ENCODE data around the gene RAI1. TPM values are rescaled to one million over a fixed set of nuclear protein-coding genes. Genes with fewer than 3 reads are reported as not detected.

RAI1 gene
- total RNA-seq, 1 experiment from 2014 or later = 86.3 TPM

- Histone ChIP-seq H3K4me2 (no peak overlapping the region), H3K27ac (no peak overlapping the region), H3K4me1 (replicated peaks; ENCODE audit: insufficient read depth) (peaks cover 42% of the 10 kb centered on the region), H4K20me1 (ENCODE audit: insufficient read depth) (peaks cover 89% of the 10 kb centered on the region), H3K79me2 (ENCODE audit: low read depth) (peaks cover 49% of the 10 kb centered on the region), H3K4me3 (no peak overlapping the region), H3K9me3 (ENCODE audit: insufficient read depth, low read depth) (no peaks in the 10 kb centered on the region), H3K27me3 (ENCODE audit: insufficient read depth, low read depth) (no peaks in the 10 kb centered on the region), H3K9me2 (ENCODE audit: insufficient read depth) (no peaks in the 10 kb centered on the region), H2AFZ (no peak overlapping the region), H3K36me3 (ENCODE audit: low read depth) (peaks cover 40% of the 10 kb centered on the region), H3F3A (ENCODE audit: insufficient read depth, low read depth) (peaks cover 81% of the 10 kb centered on the region)
- ChIA-PET CTCF (interaction anchor here (0.6 kb wide), 1 partner anchor 47 kb away, joined by 10 read pairs; no protein-coding TSS in a partner anchor), POLR2A (ENCODE audit: unreplicated experiment) (no interaction called here)
- TF ChIP-seq CTCF (conservative IDR thresholded peaks at IDR 0.05) (no peak), EZH2 (IDR thresholded peaks at IDR 0.05; ENCODE audit: low read depth) (no peak)
- no peak for DNase-seq
- BruUV-seq (replicated peaks) = no TSS peak
- intact Hi-C loops (cut with micrococcal nuclease; ENCODE audit: unreplicated experiment) = no loop called here
These were observed 135.7 kb downstream of the RAI1 start for GRCh38 chr17:17816831-17817551.

- Histone ChIP-seq H3F3A (ENCODE audit: insufficient read depth, low read depth) (peaks cover 81% of the 10 kb centered on the region; the same call in 1 of the 2 replicates), H3K9me3 (ENCODE audit: insufficient read depth, low read depth) (no peaks in the 10 kb centered on the region), H3K4me1 (replicated peaks; ENCODE audit: insufficient read depth) (peaks cover 45% of the 10 kb centered on the region), H3K79me2 (ENCODE audit: low read depth) (peaks cover 55% of the 10 kb centered on the region), H4K20me1 (ENCODE audit: insufficient read depth) (peaks cover 89% of the 10 kb centered on the region), H3K4me3 (no peak overlapping the region), H3K4me2 (no peak overlapping the region), H3K27me3 (ENCODE audit: insufficient read depth, low read depth) (no peaks in the 10 kb centered on the region), H3K27ac (no peak overlapping the region), H3K9me2 (ENCODE audit: insufficient read depth) (no peaks in the 10 kb centered on the region), H3K36me3 (ENCODE audit: low read depth) (peaks cover 41% of the 10 kb centered on the region), H2AFZ (no peak overlapping the region)
- no TSS peak for BruUV-seq (replicated peaks)
- TF ChIP-seq EZH2 (IDR thresholded peaks at IDR 0.05; ENCODE audit: low read depth) (no peak), CTCF (conservative IDR thresholded peaks at IDR 0.05) (no peak)
- intact Hi-C loops (cut with micrococcal nuclease; ENCODE audit: unreplicated experiment) = no loop called here
- CTCF ChIA-PET = no interaction called here
- POLR2A ChIA-PET (ENCODE audit: unreplicated experiment) = interaction anchor here (0.5 to 0.7 kb wide), 3 partner anchors 12 to 1367 kb away, joined by 3 to 5 read pairs (median 4); no protein-coding TSS in a partner anchor
- DNase-seq = no peak
These were observed 136.3 kb downstream of the RAI1 start for GRCh38 chr17:17817552-17817947.

- Histone ChIP-seq H3K4me2 (no peak overlapping the region), H4K20me1 (ENCODE audit: insufficient read depth) (peaks cover 88% of the 10 kb centered on the region), H3K4me1 (replicated peaks; ENCODE audit: insufficient read depth) (peaks cover 51% of the 10 kb centered on the region), H3K9me2 (ENCODE audit: insufficient read depth) (no peaks in the 10 kb centered on the region), H3K4me3 (no peak overlapping the region), H3K36me3 (ENCODE audit: low read depth) (peaks cover 47% of the 10 kb centered on the region), H2AFZ (no peak overlapping the region), H3K79me2 (ENCODE audit: low read depth) (peaks cover 60% of the 10 kb centered on the region), H3K27ac (no peak overlapping the region), H3K27me3 (ENCODE audit: insufficient read depth, low read depth) (no peaks in the 10 kb centered on the region), H3F3A (ENCODE audit: insufficient read depth, low read depth) (peaks cover 77% of the 10 kb centered on the region; the same call in 1 of the 2 replicates), H3K9me3 (ENCODE audit: insufficient read depth, low read depth) (no peaks in the 10 kb centered on the region)
- BruUV-seq (replicated peaks) = no TSS peak
- TF ChIP-seq CTCF (conservative IDR thresholded peaks at IDR 0.05) = no peak
- TF ChIP-seq EZH2 (IDR thresholded peaks at IDR 0.05; ENCODE audit: low read depth) = no peak
- ChIA-PET POLR2A (ENCODE audit: unreplicated experiment) (interaction anchor here (0.5 to 0.7 kb wide), 3 partner anchors 12 to 1367 kb away, joined by 3 to 5 read pairs (median 4); no protein-coding TSS in a partner anchor), CTCF (no interaction called here)
- DNase-seq = no peak
- intact Hi-C loops (cut with micrococcal nuclease; ENCODE audit: unreplicated experiment) = no loop called here
These were observed 136.8 kb downstream of the RAI1 start for GRCh38 chr17:17818088-17818526.

Data from PC-9 (cell line).